K562 (cell line): Measurements from ENCODE around the gene AGGF1. TPM values are rescaled to one million over a fixed set of nuclear protein-coding genes. Genes with fewer than 3 reads are reported as not detected.

Experiments used
- ATAC-seq: fragments of 200-7000 bp; cut with Tn5 transposase; 3 replicates; pipeline ENCODE4 v1.9.1; 2020; ENCODE audit warnings: moderate library complexity
- BruUV-seq: library from RNA; stranded (reverse); fragments of 400-500 nt; replicated peaks from 2 replicates; lab custom pipeline; 2021; lab: Mats Ljungman, UMichigan
- CTCF ChIA-PET: fragments of 300-600 bp; formaldehyde crosslinking; extraction: SDS; loops from one replicate; lab custom pipeline; 2021; ENCODE audit warnings: low intra/inter-chr PET ratio; lab: Yijun Ruan, JAX
- POLR2A ChIA-PET: fragments of 300-600, 350-650 bp; sonication (Branson Sonifier 250); formaldehyde crosslinking; extraction: SDS; loops from one replicate; lab custom pipeline; 2021; ENCODE audit warnings: antibody characterized with exemption, inconsistent platforms; lab: Yijun Ruan, JAX
- DNase-seq, 4 experiments: peaks; one replicate each; pipeline versions ENCODE4 v3.0.0 to v3.0.0-alpha.2; 2011 to 2018; ENCODE audit warnings: low spot score in 3 of 4, mixed read lengths in 3 of 4; ENCODE audit errors: extremely low read depth in 1 of 4
- FAIRE-seq: peaks from 2 replicates; lab custom pipeline; 2011; peaks lifted over from hg19 to GRCh38; lab: Jason Lieb, UNC
- H2AFZ ChIP-seq: 2 replicates; pipeline ENCODE4 v1.6.0; 2011; ENCODE audit warnings: low read depth, low read length, control low read depth, inconsistent platforms
- H3K27ac ChIP-seq: fragments of 200-600 bp; 3 replicates; pipeline ENCODE4 v1.8.0; 2011; ENCODE audit warnings: low read depth, mild to moderate bottlenecking, control low read depth, inconsistent platforms, low read length, moderate library complexity, mixed read lengths; ENCODE audit errors: extremely low read depth
- H3K27me3 ChIP-seq, 2 experiments: fragments of 300-600 bp in 1 of 2; 2 replicates in 1 of 2; 3 replicates in 1 of 2; pipeline versions ENCODE4 v1.6.0 to v1.8.0; 2011; ENCODE audit warnings: inconsistent platforms in 2 of 2, low read length in 2 of 2, mild to moderate bottlenecking in 1 of 2, mixed read lengths in 1 of 2, moderate library complexity in 1 of 2; ENCODE audit not compliant: control insufficient read depth in 2 of 2, insufficient read depth in 2 of 2
- H3K36me3 ChIP-seq: fragments of 300-600 bp; 3 replicates; pipeline ENCODE4 v1.8.0; 2011; ENCODE audit warnings: mild to moderate bottlenecking, low read length, inconsistent platforms; ENCODE audit not compliant: control insufficient read depth, insufficient read depth
- H3K4me1 ChIP-seq, 2 experiments: fragments of 200-600 bp in 1 of 2; replicated peaks in 1 of 2; 2 replicates in 1 of 2; 3 replicates in 1 of 2; pipeline versions ENCODE4 v1.5.1 to v1.8.0; 2011; ENCODE audit warnings: inconsistent platforms in 2 of 2, low read length in 2 of 2, mild to moderate bottlenecking in 1 of 2, mixed read lengths in 1 of 2, moderate library complexity in 1 of 2; ENCODE audit not compliant: control insufficient read depth in 2 of 2, insufficient read depth in 2 of 2
- H3K4me2 ChIP-seq: 2 replicates; pipeline ENCODE4 v1.6.1; 2011; ENCODE audit warnings: low read length, control low read depth, inconsistent platforms, mixed read lengths; ENCODE audit not compliant: insufficient read depth
- H3K4me3 ChIP-seq: fragments of 200-600 bp; sonication (generic), shearing (Covaris generic); 2 replicates; pipeline ENCODE4 v1.5.1; 2016; ENCODE audit warnings: control low read depth, inconsistent platforms
- H3K79me2 ChIP-seq: fragments of 200-600 bp; 3 replicates; pipeline ENCODE4 v1.8.0; 2011; ENCODE audit warnings: low read length, inconsistent platforms; ENCODE audit not compliant: control insufficient read depth, insufficient read depth
- H3K9ac ChIP-seq, 2 experiments: 2 replicates each; pipeline versions ENCODE4 v1.6.0 to v1.6.1; 2011; ENCODE audit warnings: low read depth in 2 of 2, low read length in 2 of 2, control low read depth in 1 of 2, inconsistent platforms in 1 of 2, mild to moderate bottlenecking in 1 of 2, mixed read lengths in 1 of 2; ENCODE audit not compliant: insufficient read depth in 1 of 2
- H3K9me1 ChIP-seq: one replicate; pipeline ENCODE4 v1.6.0; 2011; ENCODE audit warnings: inconsistent platforms, mild to moderate bottlenecking, low read length, moderate library complexity; ENCODE audit not compliant: control insufficient read depth, insufficient read depth
- H3K9me3 ChIP-seq: replicated peaks from 2 replicates; pipeline ENCODE4 v1.5.1; 2011; ENCODE audit warnings: low read depth, low read length, inconsistent platforms; ENCODE audit not compliant: control insufficient read depth, insufficient read depth
- H4K20me1 ChIP-seq: replicated peaks from 2 replicates; pipeline ENCODE4 v1.6.1; 2011; ENCODE audit warnings: low read length, inconsistent platforms, mixed read lengths; ENCODE audit not compliant: control insufficient read depth, insufficient read depth
- CBX1 ChIP-seq: sonication (generic); IDR thresholded peaks from 2 replicates; pipeline ENCODE4 v1.6.1; 2016; ENCODE audit warnings: antibody characterized with exemption, low read depth, mild to moderate bottlenecking
- MXI1 ChIP-seq: IDR thresholded peaks from 2 replicates; pipeline ENCODE4 v1.6.1; 2011; ENCODE audit warnings: low read depth, mild to moderate bottlenecking, improper control_type of control experiment, low read length
- NCOA6 ChIP-seq: fragments of 450-650 bp; IDR thresholded peaks from 2 replicates; pipeline ENCODE4 v1.6.1; 2017; ENCODE audit warnings: mild to moderate bottlenecking
- NFATC3 ChIP-seq: fragments of 450-650 bp; IDR thresholded peaks from 2 replicates; pipeline ENCODE4 v1.6.1; 2017; ENCODE audit warnings: mild to moderate bottlenecking
- SIN3B ChIP-seq: fragments of 450-650 bp; IDR thresholded peaks from 2 replicates; pipeline ENCODE4 v1.6.1; 2017; ENCODE audit warnings: low read depth, mild to moderate bottlenecking, moderate library complexity
- SREBF2 ChIP-seq: sonication (generic); formaldehyde crosslinking; IDR thresholded peaks from 2 replicates; pipeline ENCODE4 v1.4.0; 2020; ENCODE audit warnings: mild to moderate bottlenecking, missing genetic modification reagents
- ZBED1 ChIP-seq: IDR thresholded peaks from 2 replicates; pipeline ENCODE4 v1.6.1; 2014
- ZBTB7A ChIP-seq: IDR thresholded peaks from 2 replicates; pipeline ENCODE4 v1.6.1; 2011; ENCODE audit warnings: low read depth, mild to moderate bottlenecking, low read length, moderate library complexity, borderline replicate concordance; ENCODE audit not compliant: control insufficient read depth
- ZNF24 ChIP-seq: fragments of 450-650 bp; IDR thresholded peaks from 2 replicates; pipeline ENCODE4 v1.6.1; 2016
- ZNF583 ChIP-seq: fragments of 250-450 bp; sonication (Bioruptor Pico); IDR thresholded peaks from 2 replicates; pipeline ENCODE4 v1.4.0; 2020
- WGBS: fragments of 100-300 bp; shearing (Covaris generic); methylation state at CpG from one replicate; pipeline ENCODE4 v1.1.6; 2016; ENCODE audit warnings: low coverage, mixed read lengths; ENCODE audit not compliant: insufficient coverage; ENCODE audit errors: missing lambda C conversion rate; 5-methylcytosine and 5-hydroxymethylcytosine counted together
- in situ Hi-C: fragments of 300-500 bp; cut with MboI; formaldehyde crosslinking; loops from 4 replicates; pipeline ENCODE4 v1.15.0; 2018; ENCODE audit warnings: inconsistent platforms, mixed read lengths
- intact Hi-C: fragments of 100-400 bp; cut with micrococcal nuclease; formaldehyde crosslinking; loops from 2 replicates; pipeline ENCODE4 v1.14.2; 2022
- polyA plus RNA-seq, 8 experiments: library from polyadenylated mRNA; depleted of rRNA in 4 of 8; stranded (reverse) in 5 of 8; unstranded in 3 of 8; fragments of >200 nt; fragmentation: Nextera tagmentation in 2 of 8; fragmentation: Illumina TruSeq in 1 of 8; extraction: Ambion mirVana in 2 of 8; extraction: Trizol in 1 of 8; gene quantifications; 2 replicates each; pipeline versions ENCODE4 v1.2.1 to v1.2.3, GENCODE V29; 2011 to 2014; ENCODE audit warnings: inconsistent platforms in 1 of 8, missing spikeins in 1 of 8
- total RNA-seq, 7 experiments: library from RNA; depleted of rRNA in 6 of 7; stranded (reverse); fragments of >200 nt in 6 of 7; fragmentation: Illumina TruSeq in 2 of 7; extraction: Trizol in 2 of 7; gene quantifications; 2 replicates each; pipeline versions ENCODE4 v1.2.1 to v1.2.3, GENCODE V29; 2011 to 2021; ENCODE audit warnings: low replicate concordance in 1 of 7
- TF ChIP-seq, protein P1 (sequence below): sonication (generic); formaldehyde crosslinking; IDR thresholded peaks from 2 replicates; pipeline ENCODE4 v1.8.0; 2022; ENCODE audit warnings: mild to moderate bottlenecking, missing genetic modification reagents
- TF ChIP-seq, protein P2 (sequence below): IDR thresholded peaks from 3 replicates; pipeline ENCODE4 v1.6.1; 2011; ENCODE audit warnings: borderline replicate concordance, mild to moderate bottlenecking, moderate library complexity; ENCODE audit not compliant: insufficient read length; ENCODE audit errors: extremely low read depth
- TF ChIP-seq, protein P3 (sequence below): fragments of 250-450 bp; sonication (Bioruptor Pico); IDR thresholded peaks from 2 replicates; pipeline ENCODE4 v1.9.0; 2021; ENCODE audit warnings: mild to moderate bottlenecking, inconsistent platforms

The AGGF1 gene
- total and polyA plus RNA-seq, 9 of the 15 experiments (the other 6 are each of a cell fraction or from before 2014, with no cell fraction given): 5.2 to 20.4 (median 13.4) TPM

DNA sequence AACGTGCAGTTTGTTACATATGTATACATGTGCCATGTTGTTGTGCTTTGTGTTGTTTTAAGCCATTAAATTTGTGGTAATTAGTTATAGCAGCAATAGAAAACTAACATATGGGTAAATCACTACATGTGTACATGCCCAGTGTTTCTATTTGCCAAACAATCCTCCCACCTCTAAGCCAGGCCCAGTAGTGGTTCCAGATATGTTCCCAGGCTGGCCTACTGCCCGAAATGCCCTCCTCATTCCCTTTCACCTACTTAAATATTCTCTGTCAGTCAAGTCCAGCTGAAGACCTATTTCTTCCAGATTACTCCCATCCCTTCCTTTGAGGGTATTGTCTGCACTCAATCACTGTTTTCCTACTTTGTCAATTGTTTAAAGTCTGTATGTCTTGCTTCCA, 24.1 kb upstream of the AGGF1 start:
- Histone ChIP-seq H3K4me2 (no peak overlapping the region), H3K4me3 (no peak overlapping the region), H2AFZ (no peak overlapping the region), H3K9me1 (no peaks in the 10 kb centered on the region), H4K20me1 (no peaks in the 10 kb centered on the region), H3K9me3 (no peaks in the 10 kb centered on the region; the same call in 1 of the 2 replicates), H3K79me2 (no peaks in the 10 kb centered on the region), H3K4me1 (no peaks in the 10 kb centered on the region), H3K36me3 (no peaks in the 10 kb centered on the region), H3K27me3 (peaks cover 1 to 4% of the 10 kb centered on the region in 2 experiments; a peak in 2 of 5 replicates), H3K27ac (no peak overlapping the region), H3K9ac (no peak overlapping the region)
- TF ChIP-seq ZBTB7A (no peak), SIN3B (no peak)
- TF ChIP-seq, protein P1, sequence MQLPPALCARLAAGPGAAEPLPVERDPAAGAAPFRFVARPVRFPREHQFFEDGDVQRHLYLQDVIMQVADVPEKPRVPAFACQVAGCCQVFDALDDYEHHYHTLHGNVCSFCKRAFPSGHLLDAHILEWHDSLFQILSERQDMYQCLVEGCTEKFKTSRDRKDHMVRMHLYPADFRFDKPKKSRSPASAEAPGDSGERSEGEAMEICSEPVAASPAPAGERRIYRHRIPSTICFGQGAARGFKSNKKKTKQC (CRISPR knock-in tag): no peak
- DNase-seq (no peak), ATAC-seq (no peak), FAIRE-seq (no peak)
- no TSS peak for BruUV-seq
- in situ Hi-C loops: no loop called here
- intact Hi-C loops: no loop called here
- CTCF ChIA-PET: no interaction called here
- POLR2A ChIA-PET: no interaction called here
- WGBS: 0% methylated on average over 2 of the region's 2 CpGs

DNA sequence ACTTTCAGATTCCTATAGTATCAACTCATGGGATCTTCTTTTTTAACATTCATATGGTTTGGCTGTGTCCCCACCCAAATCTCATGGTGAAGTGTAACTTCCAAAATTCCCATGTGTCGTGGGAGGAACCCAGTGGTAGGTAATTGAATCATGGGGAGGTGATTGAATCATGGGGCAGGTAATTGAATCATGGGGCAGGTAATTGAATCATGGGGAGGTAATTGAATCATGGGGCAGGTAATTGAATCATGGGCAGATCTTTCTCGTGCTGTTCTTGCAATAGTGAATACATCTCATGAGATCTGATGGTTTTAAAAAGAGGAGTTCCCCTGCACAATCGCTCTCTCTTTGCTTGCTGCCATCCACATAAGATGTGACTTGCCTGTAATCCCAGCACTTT, 21.8 kb upstream of the AGGF1 start:
- Histone ChIP-seq H3K79me2 (no peaks in the 10 kb centered on the region), H4K20me1 (no peaks in the 10 kb centered on the region), H3K36me3 (no peaks in the 10 kb centered on the region), H3K9me3 (no peaks in the 10 kb centered on the region; the same call in 1 of the 2 replicates), H3K27ac (no peak overlapping the region), H3K9me1 (no peaks in the 10 kb centered on the region), H3K9ac (no peak overlapping the region), H3K4me3 (no peak overlapping the region), H3K4me1 (no peaks in the 10 kb centered on the region), H3K27me3 (peaks cover 0 to 4% of the 10 kb centered on the region in 2 experiments; a peak in 2 of 5 replicates), H3K4me2 (no peak overlapping the region), H2AFZ (no peak overlapping the region)
- ChIA-PET POLR2A (no interaction called here), CTCF (no interaction called here)
- BruUV-seq: no TSS peak
- no peak for DNase-seq
- FAIRE-seq: no peak
- intact Hi-C loops (no loop called here), in situ Hi-C loops (no loop called here)
- no peak for ATAC-seq
- 4% methylated on average over 3 of the region's 3 CpGs for WGBS
- TF ChIP-seq ZNF24: no peak
- no peak for TF ChIP-seq NFATC3
- no peak for TF ChIP-seq ZBED1
- TF ChIP-seq, protein P2, sequence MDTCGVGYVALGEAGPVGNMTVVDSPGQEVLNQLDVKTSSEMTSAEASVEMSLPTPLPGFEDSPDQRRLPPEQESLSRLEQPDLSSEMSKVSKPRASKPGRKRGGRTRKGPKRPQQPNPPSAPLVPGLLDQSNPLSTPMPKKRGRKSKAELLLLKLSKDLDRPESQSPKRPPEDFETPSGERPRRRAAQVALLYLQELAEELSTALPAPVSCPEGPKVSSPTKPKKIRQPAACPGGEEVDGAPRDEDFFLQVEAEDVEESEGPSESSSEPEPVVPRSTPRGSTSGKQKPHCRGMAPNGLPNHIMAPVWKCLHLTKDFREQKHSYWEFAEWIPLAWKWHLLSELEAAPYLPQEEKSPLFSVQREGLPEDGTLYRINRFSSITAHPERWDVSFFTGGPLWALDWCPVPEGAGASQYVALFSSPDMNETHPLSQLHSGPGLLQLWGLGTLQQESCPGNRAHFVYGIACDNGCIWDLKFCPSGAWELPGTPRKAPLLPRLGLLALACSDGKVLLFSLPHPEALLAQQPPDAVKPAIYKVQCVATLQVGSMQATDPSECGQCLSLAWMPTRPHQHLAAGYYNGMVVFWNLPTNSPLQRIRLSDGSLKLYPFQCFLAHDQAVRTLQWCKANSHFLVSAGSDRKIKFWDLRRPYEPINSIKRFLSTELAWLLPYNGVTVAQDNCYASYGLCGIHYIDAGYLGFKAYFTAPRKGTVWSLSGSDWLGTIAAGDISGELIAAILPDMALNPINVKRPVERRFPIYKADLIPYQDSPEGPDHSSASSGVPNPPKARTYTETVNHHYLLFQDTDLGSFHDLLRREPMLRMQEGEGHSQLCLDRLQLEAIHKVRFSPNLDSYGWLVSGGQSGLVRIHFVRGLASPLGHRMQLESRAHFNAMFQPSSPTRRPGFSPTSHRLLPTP: no peak
- TF ChIP-seq SREBF2: no peak
- no peak for TF ChIP-seq ZNF583 (CRISPR knock-in tag)
- TF ChIP-seq MXI1: no peak
- TF ChIP-seq CBX1: no peak
- no peak for TF ChIP-seq NCOA6
- TF ChIP-seq, protein P3, sequence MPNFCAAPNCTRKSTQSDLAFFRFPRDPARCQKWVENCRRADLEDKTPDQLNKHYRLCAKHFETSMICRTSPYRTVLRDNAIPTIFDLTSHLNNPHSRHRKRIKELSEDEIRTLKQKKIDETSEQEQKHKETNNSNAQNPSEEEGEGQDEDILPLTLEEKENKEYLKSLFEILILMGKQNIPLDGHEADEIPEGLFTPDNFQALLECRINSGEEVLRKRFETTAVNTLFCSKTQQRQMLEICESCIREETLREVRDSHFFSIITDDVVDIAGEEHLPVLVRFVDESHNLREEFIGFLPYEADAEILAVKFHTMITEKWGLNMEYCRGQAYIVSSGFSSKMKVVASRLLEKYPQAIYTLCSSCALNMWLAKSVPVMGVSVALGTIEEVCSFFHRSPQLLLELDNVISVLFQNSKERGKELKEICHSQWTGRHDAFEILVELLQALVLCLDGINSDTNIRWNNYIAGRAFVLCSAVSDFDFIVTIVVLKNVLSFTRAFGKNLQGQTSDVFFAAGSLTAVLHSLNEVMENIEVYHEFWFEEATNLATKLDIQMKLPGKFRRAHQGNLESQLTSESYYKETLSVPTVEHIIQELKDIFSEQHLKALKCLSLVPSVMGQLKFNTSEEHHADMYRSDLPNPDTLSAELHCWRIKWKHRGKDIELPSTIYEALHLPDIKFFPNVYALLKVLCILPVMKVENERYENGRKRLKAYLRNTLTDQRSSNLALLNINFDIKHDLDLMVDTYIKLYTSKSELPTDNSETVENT: no peak
